Muscle of back (tissue), 11 donors: ENCODE data around the gene GPHN. TPM values are rescaled to one million over a fixed set of nuclear protein-coding genes. Genes with fewer than 3 reads are reported as not detected.

Experiments
- DNase-seq, 3 donors: peaks; one replicate each; pipeline versions ENCODE4 v3.0.0 to v3.0.0-alpha.2; 2013
- polyA plus RNA-seq, 10 donors: library from polyadenylated mRNA; unstranded; fragments of 120-200 nt; gene quantifications; one replicate each; pipeline ENCODE4 v1.2.1, GENCODE V29; 2013; ENCODE audit not compliant: insufficient read length in 10 of 10

Gene GPHN
- polyA plus RNA-seq, 10 donors, result 14.2 to 22.4 (median 17.0) TPM

DNA sequence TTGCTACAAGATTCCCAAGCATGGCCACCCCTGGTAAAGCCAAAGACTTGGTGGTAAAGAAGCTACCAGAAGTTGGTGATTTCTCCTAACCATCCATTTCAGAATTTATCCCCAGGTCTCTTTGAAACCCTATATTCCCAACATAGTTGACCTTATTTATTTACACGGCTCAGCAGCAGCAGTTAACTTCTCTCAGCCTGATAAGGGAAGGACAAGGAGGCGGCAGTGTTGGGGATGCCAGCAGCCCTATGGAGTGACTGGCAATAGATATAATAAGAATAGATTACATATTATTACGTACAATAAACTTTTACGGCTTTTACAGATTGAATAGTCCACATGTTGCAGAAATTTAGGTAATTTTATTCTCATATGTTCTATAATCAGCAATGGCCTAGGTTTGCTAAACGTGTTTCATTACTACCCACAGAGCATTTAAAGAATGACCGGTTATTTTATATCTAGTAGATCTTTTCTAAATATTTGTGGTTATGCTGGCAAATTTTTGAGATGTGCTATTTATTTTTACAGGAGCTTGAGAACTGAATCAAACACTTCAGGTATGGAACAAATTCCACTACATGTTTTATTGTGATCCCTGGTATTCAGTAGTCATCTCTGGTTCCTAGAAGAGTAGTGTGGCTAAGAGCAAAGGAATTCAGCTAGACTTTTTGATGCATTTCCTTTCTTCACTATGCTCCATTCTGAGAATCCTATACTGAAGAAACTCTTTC, 713.5 kb downstream of the GPHN start:
- peak in 1 of 3 donors; percentile 76 for DNase-seq

DNA sequence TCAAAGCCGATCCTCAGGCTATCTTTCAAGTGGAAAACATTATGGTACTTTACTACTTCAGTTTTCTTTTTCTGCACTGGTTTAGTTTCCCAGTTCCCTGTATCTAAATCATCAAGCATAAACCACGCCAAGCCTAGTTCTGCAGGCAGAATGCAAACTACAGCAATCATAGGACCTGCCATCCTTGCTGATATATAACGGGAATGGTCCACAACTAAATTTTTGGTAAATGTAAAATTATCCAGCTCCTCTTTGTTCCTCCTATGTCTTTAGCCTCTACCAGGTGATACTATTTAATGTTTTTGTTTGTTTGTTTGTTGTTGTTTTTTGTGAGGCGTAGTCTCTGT, 714.0 kb downstream of the GPHN start:
- DNase-seq, result no peak

DNA sequence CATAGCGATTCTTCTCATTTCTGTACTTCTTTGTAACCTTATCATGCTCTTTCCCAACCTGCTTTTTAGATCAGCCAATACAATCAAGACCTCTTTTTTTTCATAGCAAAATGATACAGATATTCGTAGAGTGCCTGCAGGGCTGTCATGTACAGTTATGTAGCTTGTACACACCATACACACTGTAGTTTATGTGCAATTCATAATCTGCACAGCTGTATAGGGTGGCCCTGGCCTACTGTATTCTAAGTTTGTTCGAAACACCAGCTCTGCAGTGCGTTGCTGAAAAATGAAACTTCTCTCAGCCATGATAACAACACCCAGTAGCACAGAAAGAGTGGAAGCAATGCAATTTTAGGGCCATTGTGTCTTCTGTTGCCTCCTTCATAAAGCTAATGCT, 717.6 kb downstream of the GPHN start:
- no peak for DNase-seq

DNA sequence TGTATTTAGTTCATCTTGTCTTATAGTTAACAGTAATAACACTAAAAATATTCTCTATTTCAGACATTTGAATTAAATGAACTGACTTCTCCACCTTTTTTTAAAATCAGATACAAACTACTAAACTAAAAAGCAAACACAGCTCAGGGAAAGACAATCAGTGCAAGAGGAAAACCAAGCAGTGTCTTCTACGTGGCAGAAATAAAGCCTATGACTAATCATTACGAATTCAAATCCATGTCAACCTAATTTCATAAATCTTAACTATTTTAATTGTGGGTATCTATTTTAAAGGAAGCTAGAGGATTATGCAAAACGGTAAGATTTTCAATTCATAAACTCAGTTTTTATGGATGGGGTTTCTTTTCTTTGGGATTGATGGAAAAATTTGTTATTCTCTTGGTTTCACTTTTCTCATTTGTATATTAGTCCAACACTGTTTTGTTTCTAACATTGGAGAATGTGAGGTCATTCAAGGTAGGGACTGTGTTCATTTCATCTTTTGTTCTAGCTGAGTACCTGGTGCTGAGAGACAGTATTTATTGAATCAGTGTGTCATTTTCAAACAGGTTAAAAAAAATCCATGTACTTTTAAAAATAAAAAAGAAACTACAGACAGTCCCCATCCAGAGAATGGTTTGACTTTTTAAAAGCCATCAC, 720.5 kb downstream of the GPHN start:
- DNase-seq, result no peak

Other genes starting within 250 kb of the GPHN start
- under 1 TPM in 1 of 10 donors, not detected in 9; 0.08 TPM for gene CCDC196, start 21.8 kb upstream of the GPHN start, polyA plus RNA-seq